CD4-positive, alpha-beta T cell treated with Interleukin-12 subunit alpha and Interleukin-12 subunit beta, for 1 hour (primary cell): ENCODE data around the gene STAT3.
"Not testable (repeated sequence)": the region's sequence is repeated elsewhere in the genome, so short reads cannot be mapped to it uniquely, and the experiment has no call there.

Experiments
- DNase-seq: peaks from one replicate; pipeline ENCODE4 v3.0.0-alpha.2; 2020

Gene STAT3

DNA sequence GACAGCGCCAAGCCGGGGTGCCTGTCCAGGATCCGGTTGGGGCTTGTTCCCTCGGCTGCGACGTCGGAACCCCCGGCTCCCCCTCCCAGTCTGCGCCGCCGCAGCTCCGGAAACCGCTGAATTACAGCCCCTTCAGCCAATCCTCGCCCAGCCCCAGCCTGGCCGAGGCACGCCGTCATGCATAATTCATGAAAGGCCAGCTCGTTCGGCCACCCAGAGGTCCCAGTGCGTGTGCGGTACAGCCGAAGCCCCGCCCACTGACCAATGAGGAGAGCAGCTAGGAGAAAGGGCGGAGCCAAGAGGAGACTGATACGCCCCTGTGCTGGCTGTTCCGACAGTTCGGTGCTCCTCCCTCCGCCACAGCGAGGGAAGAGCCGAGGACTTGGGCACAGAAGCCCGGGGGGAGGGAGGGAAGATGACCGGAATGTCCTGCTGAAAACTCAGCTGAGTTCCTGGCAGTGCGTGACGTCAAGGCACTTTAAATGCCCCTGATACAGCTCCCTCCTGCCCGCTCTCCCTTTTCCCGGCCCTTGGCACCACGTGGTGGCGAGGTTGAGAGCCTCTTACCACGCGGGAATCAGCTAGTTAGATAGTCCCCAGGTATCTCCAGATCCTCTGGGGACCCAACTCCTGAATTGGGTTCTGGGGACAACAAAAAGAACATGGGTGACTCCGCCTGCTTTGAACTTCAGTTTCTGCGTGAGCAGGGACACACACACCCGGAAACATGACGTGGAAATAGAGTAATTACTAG, at the start of gene STAT3:
TSS of gene STAT3 (minus strand) at position 62 of the 754 bp plus-strand sequence. CDS start 39,926 bp downstream, outside the sequence.
- DNase-seq, result peak; percentile 100

DNA sequence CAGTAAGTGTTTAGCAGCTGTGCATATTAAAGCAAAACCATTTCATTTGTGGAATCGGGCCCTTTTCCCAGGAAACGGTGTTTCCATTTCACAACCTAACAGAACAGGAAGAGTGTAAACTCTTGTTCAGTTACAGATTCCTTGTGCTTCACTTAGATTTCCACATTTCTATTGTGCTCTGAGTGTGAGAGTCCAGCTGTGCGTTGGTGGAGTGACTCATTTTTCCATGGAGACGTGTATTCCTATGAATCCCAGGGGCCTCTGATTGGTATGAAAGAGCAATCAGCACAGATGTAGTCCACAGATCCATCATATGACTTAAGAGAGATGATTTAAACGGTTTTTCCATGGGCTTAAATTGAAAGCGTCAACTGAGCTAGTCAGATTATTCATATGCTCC, 48.1 kb upstream of the STAT3 start:
- DNase-seq, result no peak

DNA sequence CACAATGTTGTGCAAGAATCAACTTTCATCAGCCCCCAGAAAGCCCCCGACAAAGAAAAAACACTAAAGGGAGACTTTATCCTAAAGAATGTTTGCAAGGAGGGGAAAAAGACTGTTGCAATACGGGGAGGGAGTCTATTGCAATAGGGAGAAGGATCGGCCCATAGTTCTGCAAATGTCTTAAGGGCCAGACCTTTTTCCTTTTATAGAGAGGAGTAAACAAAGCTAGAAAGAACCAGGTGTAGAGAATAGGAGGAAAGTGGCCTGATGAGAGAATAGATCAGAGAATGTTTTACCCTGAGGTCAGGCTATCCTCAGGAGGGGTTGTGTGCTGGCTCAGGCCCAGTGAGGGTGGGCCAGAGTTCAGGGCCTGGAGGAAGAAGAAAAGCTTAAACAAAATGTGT, 43.5 kb upstream of the STAT3 start:
- DNase-seq, result no peak

- DNase-seq, result no peak
Observed at GRCh38 chr17:42429726-42430447, 41.6 kb upstream of the STAT3 start.

DNA sequence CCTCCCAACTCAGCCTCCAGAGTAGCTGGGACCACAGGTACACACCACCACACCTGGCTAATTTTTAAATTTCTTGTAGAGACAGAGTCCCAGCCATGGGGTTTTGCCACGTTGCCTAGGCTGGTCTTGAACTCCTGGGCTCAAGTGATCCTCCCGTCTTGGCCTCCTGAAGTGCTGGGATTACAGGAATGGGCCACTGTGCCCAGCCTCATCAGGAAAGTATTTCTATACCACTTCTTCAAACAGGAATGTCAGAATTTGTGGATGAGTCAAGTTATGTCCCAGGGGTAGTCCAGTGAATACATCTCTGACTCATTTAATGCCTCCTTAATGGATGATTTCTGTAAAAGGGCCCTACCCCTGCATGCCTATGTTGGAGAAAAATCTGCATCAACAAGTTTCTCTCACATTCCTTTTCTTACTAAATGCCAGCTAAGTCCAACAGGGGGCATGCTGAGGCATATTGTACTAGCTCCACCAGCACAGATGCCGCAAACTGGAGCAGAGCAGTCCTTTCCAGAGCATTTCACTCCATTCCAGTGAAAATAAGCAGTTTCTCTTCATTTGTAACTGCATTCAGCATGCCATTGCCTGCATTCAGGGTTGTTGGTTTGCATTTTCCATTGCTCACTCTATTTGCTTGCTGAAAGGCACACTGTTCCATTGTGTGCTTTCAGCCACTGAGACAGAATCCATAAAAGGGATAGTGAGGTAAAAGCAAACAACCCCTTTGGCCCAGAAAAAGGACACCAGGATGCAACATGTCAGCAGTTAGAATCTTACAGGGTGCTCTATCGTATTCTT, 40.1 kb upstream of the STAT3 start:
- peak; percentile 64 for DNase-seq

- DNase-seq, result no peak
Observed at GRCh38 chr17:42424991-42425610, 36.9 kb upstream of the STAT3 start.

GRCh38 chr17:42423766-42424165, 35.5 kb upstream of the STAT3 start:
- DNase-seq, result no peak

- no peak for DNase-seq
Observed at GRCh38 chr17:42422958-42423712, 34.9 kb upstream of the STAT3 start, which contains the start of gene CAVIN1. Gene CAVIN1 (minus strand): TSS chr17:42423256. CDS start chr17:42423097, 159 bp downstream.

GRCh38 chr17:42422412-42422957, 34.2 kb upstream of the STAT3 start:
- DNase-seq, result peak; percentile 20

DNA sequence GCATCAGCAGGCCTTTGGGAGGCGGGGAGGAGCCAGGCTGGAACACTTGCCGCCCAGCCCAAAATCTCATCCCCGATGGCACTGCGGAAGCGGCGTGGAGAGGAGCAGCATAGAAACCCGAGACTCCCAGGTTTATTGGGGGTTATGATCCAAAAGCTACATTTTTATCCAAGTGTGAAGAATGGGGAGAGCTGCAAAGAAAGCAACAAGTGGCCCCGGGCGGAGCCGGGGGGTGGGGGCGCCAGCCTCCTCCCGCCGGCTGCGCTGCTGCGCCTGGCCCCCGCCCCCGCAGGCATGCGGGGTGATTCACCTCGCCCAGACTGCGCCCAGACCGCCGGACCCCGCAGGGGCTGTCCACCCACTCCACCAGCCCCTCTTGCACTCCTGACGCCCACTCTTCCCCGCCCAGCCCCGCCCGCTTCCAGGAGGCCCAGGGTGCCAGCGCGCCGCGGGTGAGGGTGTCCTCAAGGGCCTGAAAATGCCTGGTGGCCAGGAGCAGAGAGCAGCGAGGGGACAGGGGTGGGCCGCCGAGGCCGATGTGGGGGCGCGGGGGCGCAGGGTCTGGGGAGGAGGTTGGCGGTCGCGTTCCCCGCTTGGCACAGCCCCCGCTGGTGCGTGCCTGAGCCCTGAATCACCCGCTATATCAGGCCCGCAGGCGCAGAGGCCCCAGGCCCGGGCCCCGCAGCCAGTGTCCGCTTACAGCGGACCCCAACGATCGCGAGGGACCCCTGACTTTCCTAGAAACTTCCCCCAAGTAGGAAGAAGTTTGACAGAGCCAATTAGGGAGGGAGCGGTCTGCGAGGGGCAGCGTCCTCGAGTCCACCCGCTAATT, 33.5 kb upstream of the STAT3 start:
- DNase-seq, result no peak

- DNase-seq, result no peak
Observed at GRCh38 chr17:42421136-42421506, 32.9 kb upstream of the STAT3 start.

DNA sequence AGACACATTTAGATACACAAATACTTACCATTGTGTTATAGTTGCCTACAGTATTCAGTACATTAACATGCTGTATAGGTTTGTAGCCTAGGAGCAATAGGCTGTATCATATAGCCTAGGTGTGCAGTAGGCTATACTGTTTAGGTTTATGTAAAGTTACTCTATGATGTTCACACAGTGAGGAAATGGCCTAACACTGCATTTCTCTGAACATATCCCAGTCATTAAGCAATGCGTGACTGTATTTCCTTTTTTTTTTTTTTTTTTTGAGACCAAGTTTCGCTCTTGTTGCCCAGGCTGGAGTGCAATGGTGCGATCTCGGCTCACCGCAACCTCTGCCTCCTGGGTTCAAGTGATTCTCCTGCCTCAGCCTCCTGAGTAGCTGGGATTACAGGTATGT, 29.7 kb upstream of the STAT3 start:
- DNase-seq, result not testable (repeated sequence)

- peak; percentile 39 for DNase-seq
Observed at GRCh38 chr17:42414704-42415409, 26.6 kb upstream of the STAT3 start.

DNA sequence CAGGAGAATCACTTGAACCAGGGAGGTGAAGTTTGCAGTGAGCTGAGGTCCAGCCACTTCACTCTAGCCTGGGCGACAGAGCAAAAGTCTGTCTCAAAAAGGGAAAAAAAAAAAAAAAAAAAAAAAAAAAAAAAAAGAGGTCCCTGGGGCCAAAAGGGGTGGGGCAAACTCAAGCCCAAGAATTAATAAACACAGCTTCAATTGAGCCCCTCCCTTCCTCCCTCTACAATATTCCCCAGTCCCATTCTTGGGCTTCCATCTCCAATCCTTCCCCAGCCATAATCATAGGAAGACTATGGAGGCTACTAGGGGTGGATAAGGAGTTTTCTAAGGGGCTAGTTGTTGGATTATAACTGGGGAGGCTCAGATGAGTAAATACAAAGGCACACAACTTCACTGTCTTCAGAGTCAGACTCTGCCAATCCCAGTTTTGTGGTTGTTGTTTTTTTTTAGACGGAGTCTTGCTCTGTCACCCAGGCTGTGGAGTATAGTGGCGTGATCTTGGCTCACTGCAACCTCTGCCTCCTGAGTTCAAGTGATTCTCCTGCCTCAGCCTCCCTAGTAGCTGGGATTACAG, 25.3 kb upstream of the STAT3 start:
- no peak for DNase-seq

DNA sequence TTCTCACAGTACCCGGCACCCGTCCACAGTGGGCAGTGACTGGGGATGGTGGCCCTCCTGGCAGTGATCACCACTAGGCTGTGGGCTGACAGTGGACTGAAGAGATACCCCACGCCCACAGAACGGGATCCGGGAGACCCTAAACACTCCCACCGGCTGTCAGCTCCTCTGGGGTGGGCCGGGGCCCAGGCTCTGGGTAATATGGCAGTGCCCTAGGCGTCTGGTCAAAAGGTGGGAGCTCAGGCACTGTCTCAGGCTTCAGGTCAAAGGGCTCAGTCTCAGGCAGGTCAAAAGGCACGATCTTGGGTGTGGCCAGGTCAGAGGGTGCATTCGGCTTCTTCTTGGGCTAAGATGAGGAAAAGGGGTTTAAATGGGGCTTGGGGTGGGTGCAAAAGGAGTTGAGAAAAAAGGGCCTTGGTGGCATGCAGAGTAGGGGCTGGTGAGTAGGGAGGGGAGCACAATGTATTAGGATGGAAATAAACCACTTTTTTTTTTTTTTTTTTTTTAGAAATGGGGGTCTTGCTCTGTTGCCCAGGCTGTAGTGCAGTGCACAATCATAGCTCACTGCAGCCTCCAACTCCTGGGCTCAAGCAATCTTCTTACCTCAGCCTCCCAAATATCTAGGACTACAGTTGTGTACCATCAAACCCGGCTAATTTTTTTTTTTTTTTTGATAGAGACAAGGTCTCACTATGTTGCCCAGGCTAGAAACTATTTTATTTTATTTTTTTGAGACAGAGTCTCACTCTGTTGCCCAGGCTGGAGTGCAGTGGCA, 23.9 kb upstream of the STAT3 start:
- DNase-seq, result no peak

DNA sequence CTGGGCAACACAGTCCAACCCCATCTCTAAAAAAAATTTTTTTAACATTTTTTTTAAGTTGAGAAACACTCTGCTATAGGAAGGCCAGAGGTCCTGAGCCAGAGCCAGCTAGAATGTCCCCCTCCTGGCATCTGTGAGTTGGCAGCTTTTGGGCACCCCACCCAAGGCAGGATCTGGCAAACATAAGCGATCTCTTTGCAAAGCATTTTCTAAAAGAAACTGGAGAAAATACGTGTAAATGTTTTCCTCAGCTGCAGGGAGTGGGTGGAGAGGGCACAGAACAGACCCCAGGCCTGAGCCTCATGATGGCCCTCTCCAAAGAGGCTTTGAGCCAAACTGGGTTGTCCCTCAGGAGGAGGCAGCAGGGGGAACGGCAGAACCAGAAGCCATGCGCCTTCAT, 23.1 kb upstream of the STAT3 start:
- DNase-seq, result no peak

- DNase-seq, result no peak
Observed at GRCh38 chr17:42410319-42410685, 22.1 kb upstream of the STAT3 start.

- no peak for DNase-seq
Observed at GRCh38 chr17:42409523-42410318, 21.5 kb upstream of the STAT3 start.
